ENCODE measurements around the gene SMYD2.

Gene SMYD2

DNA sequence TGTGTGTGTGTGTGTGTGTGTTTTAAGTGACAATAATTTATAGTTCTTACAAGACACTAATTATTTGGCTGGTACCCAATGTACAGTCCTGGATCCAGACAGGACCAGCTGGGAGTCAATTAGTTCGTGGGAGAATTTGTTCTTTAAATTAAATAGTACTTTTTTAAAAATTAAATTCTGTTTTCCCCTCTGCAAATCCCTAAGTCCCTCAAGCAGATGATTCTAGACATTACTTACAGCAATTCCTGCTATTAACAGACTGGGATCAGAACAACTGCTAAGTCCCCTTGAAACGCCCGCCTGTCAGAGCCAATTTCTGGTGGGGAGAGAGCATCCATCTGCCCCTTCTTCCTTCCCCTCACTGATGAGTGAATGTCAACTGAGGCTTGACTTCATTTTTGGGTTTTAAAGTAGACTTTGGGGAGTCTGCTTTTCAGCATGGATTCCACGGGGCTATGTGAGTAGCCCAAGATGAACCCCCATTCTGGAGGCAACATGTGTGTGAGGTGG, 83.9 kb downstream of the SMYD2 start:
- TF ChIP-seq, protein P1, sequence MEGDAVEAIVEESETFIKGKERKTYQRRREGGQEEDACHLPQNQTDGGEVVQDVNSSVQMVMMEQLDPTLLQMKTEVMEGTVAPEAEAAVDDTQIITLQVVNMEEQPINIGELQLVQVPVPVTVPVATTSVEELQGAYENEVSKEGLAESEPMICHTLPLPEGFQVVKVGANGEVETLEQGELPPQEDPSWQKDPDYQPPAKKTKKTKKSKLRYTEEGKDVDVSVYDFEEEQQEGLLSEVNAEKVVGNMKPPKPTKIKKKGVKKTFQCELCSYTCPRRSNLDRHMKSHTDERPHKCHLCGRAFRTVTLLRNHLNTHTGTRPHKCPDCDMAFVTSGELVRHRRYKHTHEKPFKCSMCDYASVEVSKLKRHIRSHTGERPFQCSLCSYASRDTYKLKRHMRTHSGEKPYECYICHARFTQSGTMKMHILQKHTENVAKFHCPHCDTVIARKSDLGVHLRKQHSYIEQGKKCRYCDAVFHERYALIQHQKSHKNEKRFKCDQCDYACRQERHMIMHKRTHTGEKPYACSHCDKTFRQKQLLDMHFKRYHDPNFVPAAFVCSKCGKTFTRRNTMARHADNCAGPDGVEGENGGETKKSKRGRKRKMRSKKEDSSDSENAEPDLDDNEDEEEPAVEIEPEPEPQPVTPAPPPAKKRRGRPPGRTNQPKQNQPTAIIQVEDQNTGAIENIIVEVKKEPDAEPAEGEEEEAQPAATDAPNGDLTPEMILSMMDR (IDR thresholded peaks at IDR 0.05; ENCODE audit: unreplicated experiment in 3 of 3): no peak
- no peaks in the 10 kb centered on the region for H3K27me3 Mint-ChIP-seq (ENCODE audit: low read depth)
- no peak overlapping the region for H3K4me3 Mint-ChIP-seq
- peaks cover 82% of the 10 kb centered on the region for H3K36me3 Mint-ChIP-seq (ENCODE audit: low read depth)
- no peak overlapping the region for H3K27ac Mint-ChIP-seq
- peaks cover 6% of the 10 kb centered on the region for H3K4me1 Mint-ChIP-seq
- no peaks in the 10 kb centered on the region for H3K9me3 Mint-ChIP-seq

DNA sequence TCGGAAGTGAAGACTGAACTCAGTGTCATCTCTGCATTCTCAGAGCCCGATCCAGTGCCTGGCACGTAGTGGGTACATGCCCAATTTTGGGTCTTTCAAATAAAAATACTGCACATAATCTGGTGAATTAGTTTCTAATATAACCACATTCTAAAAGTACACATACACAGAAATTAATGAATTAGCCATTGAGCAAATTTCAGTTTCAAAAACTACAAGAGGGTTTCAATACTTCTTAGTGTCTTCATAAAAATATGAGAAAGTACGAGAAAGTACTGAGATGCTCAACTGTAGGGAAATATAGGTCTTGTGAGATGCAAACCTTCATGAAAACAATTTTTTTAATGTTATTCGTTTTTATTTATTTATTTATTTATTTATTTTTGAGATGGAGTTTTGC, 86.9 kb downstream of the SMYD2 start:
- TF ChIP-seq, protein P1 (IDR thresholded peaks at IDR 0.05; ENCODE audit: unreplicated experiment in 3 of 3): no peak
- Mint-ChIP-seq H3K4me3 (no peak overlapping the region), H3K27ac (no peak overlapping the region), H3K36me3 (ENCODE audit: low read depth) (peaks cover 82% of the 10 kb centered on the region), H3K9me3 (no peaks in the 10 kb centered on the region), H3K4me1 (peaks cover 20% of the 10 kb centered on the region), H3K27me3 (ENCODE audit: low read depth) (peaks cover 4% of the 10 kb centered on the region)

DNA sequence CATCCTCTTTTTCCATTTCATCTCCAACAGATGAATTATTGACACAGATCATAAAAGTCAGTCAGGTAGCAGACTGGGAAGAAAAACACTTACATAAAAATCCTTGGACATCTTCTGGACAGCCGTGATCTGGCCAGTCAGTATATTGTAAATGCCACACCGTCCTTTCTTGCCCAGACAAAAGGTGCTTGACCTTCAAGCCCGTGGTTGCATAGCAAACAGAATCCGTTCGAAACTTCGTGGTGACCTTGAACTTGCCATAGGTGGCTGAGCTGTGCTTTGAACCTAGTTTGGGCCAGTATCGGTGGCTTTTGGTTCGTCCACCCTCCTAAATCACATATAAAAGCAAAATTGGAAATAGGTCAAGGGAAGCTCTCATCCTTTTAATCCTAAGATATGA, 88.4 kb downstream of the SMYD2 start:
- H3K4me1 Mint-ChIP-seq: peaks cover 23% of the 10 kb centered on the region
- no peaks in the 10 kb centered on the region for H3K9me3 Mint-ChIP-seq
- no peak overlapping the region for H3K4me3 Mint-ChIP-seq
- no peak overlapping the region for H3K27ac Mint-ChIP-seq
- TF ChIP-seq, protein P1 (IDR thresholded peaks at IDR 0.05; ENCODE audit: unreplicated experiment in 3 of 3): no peak
- H3K36me3 Mint-ChIP-seq (ENCODE audit: low read depth): peaks cover 75% of the 10 kb centered on the region
- peaks cover 4% of the 10 kb centered on the region for H3K27me3 Mint-ChIP-seq (ENCODE audit: low read depth)

DNA sequence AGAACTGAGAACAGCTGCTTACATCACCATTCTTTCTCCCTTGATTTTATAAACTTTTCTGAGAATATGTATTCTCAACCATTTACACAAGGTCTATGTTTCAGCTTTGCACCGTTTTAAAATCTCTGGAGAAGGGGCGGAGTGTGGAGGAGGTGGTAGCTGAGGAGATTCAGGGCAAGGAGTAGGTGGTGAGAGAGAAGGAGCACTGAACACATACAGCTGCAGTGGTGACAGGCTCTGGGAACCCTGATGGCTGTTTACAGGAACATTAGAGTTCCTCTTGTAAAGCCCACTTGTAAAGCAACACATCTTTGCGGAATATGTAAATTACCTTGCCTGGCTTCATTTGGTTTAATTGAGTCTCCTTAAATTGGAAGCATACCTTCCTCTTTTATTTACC, 89.7 kb downstream of the SMYD2 start:
- Mint-ChIP-seq H3K4me3 (no peak overlapping the region), H3K36me3 (ENCODE audit: low read depth) (peaks cover 73% of the 10 kb centered on the region), H3K4me1 (peaks cover 24% of the 10 kb centered on the region), H3K27me3 (ENCODE audit: low read depth) (peaks cover 4% of the 10 kb centered on the region), H3K27ac (no peak overlapping the region), H3K9me3 (no peaks in the 10 kb centered on the region)
- TF ChIP-seq, protein P1 (IDR thresholded peaks at IDR 0.05; ENCODE audit: unreplicated experiment in 3 of 3): no peak

DNA sequence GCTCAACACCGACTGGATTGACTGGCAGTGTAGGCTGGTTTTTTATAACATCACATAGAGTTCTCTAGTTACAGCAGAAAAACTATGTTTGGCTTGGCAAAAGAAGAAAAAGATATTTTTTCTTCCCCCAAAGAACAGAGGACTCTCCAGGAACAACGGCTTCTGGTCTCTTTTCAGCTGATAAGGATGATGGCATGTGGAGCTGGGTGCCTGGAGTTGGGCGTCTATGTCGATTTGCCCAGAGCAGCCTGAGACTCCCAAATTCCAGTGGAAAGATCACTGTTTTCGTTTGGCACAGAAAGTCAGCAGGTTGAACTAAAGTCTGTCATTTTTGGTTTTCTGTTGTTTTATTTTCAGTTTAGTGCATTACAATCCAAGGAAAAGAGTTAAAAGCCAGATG, 91.1 kb downstream of the SMYD2 start:
- Mint-ChIP-seq H3K36me3 (ENCODE audit: low read depth) (peaks cover 78% of the 10 kb centered on the region), H3K4me3 (no peak overlapping the region), H3K9me3 (no peaks in the 10 kb centered on the region), H3K27ac (peak overlapping the region; percentile 26 to 58 (median 57)), H3K4me1 (peaks cover 24% of the 10 kb centered on the region), H3K27me3 (ENCODE audit: low read depth) (peaks cover 4% of the 10 kb centered on the region)
- TF ChIP-seq, protein P1 (IDR thresholded peaks at IDR 0.05; ENCODE audit: unreplicated experiment in 3 of 3): no peak

DNA sequence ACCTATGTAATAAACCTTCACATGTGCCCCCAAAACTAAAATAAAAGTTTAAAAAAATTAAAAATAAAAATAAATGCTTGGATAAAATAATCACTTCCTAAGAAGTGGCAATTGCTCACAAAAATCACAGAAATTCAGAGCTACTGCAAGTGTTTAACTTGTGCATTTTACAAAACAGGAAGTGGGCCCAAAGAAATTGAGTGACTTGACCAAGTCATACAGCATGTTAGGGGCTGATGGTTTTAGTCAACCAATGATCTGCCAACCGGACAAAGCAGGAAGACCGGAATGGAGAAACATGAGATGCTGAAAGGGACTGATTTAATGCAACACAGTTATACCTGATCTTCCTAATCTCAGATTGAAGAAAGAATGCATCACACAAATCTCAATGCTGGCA, 96.5 kb downstream of the SMYD2 start:
- peak overlapping the region in 2 of 3 experiments; percentile 40 to 80 for H3K27ac Mint-ChIP-seq
- TF ChIP-seq, protein P1 (IDR thresholded peaks at IDR 0.05; ENCODE audit: unreplicated experiment in 3 of 3): no peak
- no peaks in the 10 kb centered on the region for H3K9me3 Mint-ChIP-seq
- peaks cover 18% of the 10 kb centered on the region for H3K4me1 Mint-ChIP-seq
- peaks cover 76% of the 10 kb centered on the region for H3K36me3 Mint-ChIP-seq (ENCODE audit: low read depth)
- H3K4me3 Mint-ChIP-seq: no peak overlapping the region
- no peaks in the 10 kb centered on the region for H3K27me3 Mint-ChIP-seq (ENCODE audit: low read depth)
